GM12892 (cell line): ENCODE measurements around the gene DDX56.
"Not testable (repeated sequence)": the region's sequence is repeated elsewhere in the genome, so short reads cannot be mapped to it uniquely, and the experiment has no call there.

Source experiments
- DNase-seq: peaks from one replicate; pipeline ENCODE4 v3.0.0; 2011; ENCODE audit not compliant: insufficient read length
- FAIRE-seq: peaks from 2 replicates; lab custom pipeline; 2011; peaks lifted over from hg19 to GRCh38; lab: Jason Lieb, UNC
- POLR2A ChIP-seq: IDR thresholded peaks from 2 replicates; pipeline ENCODE4 v1.6.1; 2011; ENCODE audit warnings: low read depth, low read length, control low read depth
- POLR2AphosphoS5 ChIP-seq: IDR thresholded peaks from 2 replicates; pipeline ENCODE4 v1.6.1; 2011; ENCODE audit warnings: low read depth, low read length, control low read depth
- TAF1 ChIP-seq: IDR thresholded peaks from 2 replicates; pipeline ENCODE4 v1.6.1; 2011; ENCODE audit warnings: low read depth, mild to moderate bottlenecking, control low read depth, low read length, borderline replicate concordance

The DDX56 gene

GRCh38 chr7:44568771-44569560 lies 4.7 kb downstream of the DDX56 start:
- DNase-seq (no peak), FAIRE-seq (no peak)
- no peak for TF ChIP-seq TAF1

- DNase-seq (no peak), FAIRE-seq (no peak)
- no peak for TF ChIP-seq TAF1
- TF ChIP-seq POLR2AphosphoS5, result no peak
- TF ChIP-seq POLR2A, result no peak
These were observed 5.8 kb downstream of the DDX56 start for GRCh38 chr7:44567884-44568283.

DNA sequence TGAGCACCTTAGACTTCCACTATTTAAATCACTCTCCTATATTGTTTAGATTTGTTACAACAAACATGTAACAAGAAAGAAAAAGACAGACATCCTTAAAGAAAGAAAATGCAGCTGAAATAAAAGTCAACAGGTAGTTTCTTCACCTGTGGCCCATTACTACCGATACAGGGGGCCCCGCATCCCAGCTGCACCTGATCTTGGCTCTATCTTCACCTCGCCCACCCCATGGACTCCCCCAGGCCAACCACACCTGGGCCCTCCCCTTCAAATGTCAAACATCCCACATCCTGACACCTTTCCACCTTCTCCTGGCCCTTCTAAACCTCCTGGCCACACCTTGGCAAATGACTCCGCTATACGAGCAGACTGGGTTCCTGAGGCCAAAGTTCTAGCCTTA lies 7.0 kb downstream of the DDX56 start:
- FAIRE-seq (no peak), DNase-seq (no peak)
- TF ChIP-seq TAF1, result no peak
- no peak for TF ChIP-seq POLR2A
- no peak for TF ChIP-seq POLR2AphosphoS5

DNA sequence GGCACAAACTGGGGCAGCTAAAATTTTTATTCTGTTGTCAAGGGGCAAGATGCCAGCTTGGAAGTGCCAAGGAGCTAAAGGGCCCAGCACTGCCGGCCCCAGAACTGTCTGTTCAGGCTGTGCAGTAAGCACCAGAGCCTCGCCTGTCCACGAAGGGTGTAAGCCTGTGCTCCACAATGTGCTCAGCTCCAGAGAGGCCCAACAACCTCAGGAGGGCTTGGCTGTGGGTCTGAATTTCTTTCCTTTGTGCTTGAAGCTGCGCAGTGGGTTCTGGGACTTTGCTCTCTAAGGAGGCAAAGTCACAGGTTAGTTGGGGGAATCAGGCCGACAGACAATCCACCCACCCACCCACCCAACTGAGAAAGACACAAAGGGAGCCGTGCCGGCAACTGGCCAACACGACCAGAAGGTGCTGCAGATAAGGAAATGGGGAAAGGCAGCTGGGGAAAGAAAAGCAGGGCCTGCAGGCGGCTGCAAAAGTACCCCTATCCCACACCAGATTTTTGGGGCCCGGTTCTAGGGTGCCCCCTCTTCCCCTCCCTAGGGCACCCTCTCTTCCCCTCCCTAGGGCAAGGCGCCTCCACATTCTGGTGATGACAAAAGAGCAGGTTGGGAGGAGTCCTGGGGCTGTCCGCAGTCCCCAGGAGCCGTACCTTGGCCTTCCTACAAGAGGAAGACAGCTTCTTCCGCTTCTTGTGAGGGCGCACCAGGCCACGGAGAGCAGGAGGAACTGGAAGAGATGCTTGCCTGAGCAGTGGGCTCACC lies 7.7 kb downstream of the DDX56 start:
- TF ChIP-seq POLR2A, result no peak
- no peak for TF ChIP-seq POLR2AphosphoS5
- no peak for TF ChIP-seq TAF1
- no peak for FAIRE-seq
- DNase-seq, result no peak

- no peak for TF ChIP-seq POLR2A
- TF ChIP-seq POLR2AphosphoS5, result peak; percentile 47; the same call in 1 of the 2 replicates
- no peak for TF ChIP-seq TAF1
- FAIRE-seq, result peak; percentile 69
- DNase-seq, result peak; percentile 63
These were observed 8.5 kb downstream of the DDX56 start for GRCh38 chr7:44565097-44565794.

DNA sequence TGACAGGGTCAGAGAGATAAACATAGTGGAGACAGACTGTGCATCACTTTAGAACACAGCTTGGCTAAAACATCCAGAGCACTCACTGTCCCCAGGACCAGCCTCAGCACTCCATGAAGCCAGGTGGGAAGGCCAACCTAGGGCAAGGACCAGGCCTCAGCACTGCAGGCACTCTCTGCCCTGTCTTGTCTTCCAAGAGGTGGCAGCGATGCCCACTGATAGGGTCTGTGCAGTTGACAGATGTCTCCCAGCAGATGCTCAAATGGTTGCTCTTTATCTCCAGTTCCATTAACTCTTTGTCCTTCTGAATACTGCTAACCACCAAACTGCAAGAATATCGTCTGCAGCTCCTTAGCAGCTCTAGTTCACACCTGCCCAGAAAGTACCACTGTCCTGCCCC lies 9.1 kb downstream of the DDX56 start:
- FAIRE-seq (no peak), DNase-seq (no peak)
- TF ChIP-seq POLR2A, result no peak
- no peak for TF ChIP-seq POLR2AphosphoS5
- no peak for TF ChIP-seq TAF1

DNA sequence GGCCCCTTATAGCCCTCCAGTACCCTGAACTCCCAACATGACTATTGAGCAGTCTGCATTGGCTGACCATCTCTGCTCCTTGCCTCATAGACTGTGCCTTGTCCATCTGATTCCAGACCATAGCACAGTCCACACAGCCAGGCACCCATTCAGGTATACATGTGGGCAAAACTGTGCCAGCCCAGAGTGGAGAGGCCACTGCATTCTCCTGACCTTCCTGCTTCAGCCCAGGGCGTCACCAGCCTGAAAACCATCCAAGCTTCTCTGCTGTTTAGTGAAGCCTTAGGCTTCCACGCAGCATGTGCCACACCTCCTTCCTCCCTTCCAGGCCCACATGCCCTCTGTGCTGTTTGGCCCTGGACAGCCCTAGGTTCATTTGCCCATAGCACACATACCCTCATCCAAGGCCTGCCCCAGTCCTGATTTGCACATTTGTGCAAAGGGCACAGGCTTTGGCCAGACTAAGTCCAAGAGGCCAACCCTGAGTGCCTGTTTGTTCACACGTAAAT lies 10.5 kb downstream of the DDX56 start:
- DNase-seq (no peak), FAIRE-seq (no peak)
- TF ChIP-seq POLR2A (no peak; the same call in 1 of the 2 replicates), POLR2AphosphoS5 (peak; percentile 89), TAF1 (no peak)

- DNase-seq, FAIRE-seq: not testable (repeated sequence)
These were observed 11.1 kb downstream of the DDX56 start for GRCh38 chr7:44562622-44562962.

DNA sequence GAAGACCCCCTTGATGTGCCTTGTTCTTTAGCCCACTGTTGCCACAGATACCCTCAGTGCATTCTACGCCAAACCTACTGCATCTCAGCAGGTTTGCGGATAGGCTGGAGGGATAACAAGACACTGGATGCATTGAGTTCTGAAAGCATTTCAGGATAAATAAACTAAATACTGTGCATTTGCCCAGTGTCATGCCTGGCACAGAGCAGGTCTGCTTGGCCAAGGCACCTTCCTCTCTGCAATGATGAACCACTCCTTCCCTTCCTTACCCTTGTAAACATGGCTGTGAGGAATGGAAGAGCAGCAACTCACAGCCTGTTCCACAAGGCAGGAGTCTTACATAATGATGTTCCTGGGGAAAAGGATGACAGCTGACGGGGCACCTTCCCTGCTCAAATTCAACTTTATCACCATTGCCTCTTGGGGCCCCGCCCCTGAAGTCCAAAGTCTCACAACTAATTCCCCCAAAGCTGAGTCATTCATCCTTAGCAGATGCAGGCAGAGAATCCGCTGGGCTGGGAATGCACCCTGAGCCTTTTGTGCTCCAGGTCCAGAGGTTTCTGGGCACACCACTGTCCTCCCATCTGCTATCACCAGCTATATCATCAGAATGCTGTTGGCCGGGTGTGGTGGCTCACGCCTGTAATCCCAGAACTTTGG lies 11.6 kb downstream of the DDX56 start:
- DNase-seq (no peak), FAIRE-seq (no peak)
- TF ChIP-seq POLR2A (no peak), TAF1 (no peak), POLR2AphosphoS5 (no peak)

DNA sequence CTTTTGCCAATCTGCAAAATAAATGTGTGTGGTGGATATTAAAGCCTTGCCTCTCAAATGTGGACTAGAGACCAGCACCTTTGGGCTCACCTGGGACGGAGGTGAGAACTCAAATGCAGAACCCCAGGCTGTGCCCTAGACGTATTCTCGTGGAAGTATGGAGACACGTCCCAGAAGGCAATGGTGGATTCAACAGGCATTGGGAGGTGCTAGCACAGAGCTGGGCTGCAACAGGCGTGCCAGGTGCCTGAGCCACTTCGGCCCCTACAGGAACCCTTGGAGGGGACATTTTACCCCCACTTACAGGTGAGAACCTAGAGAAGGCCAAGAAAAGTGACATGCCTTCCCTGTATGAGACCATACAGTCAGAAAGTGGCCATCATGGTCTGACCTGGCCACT lies 12.2 kb downstream of the DDX56 start:
- TF ChIP-seq POLR2AphosphoS5, result no peak
- TF ChIP-seq POLR2A, result no peak
- TF ChIP-seq TAF1, result no peak
- DNase-seq (no peak), FAIRE-seq (no peak)

GRCh38 chr7:44559485-44559884 lies 14.2 kb downstream of the DDX56 start:
- DNase-seq, result no peak
- FAIRE-seq, result no peak
- TF ChIP-seq POLR2AphosphoS5, result no peak
- TF ChIP-seq POLR2A, result no peak
- no peak for TF ChIP-seq TAF1
